Measurements from ENCODE around the gene ARHGAP18.

ARHGAP18 gene

GRCh38 chr6:129672881-129673631 lies 36.9 kb downstream of the ARHGAP18 start:
- CTCF ChIA-PET, result interaction anchor here (0.5 to 2.4 kb wide), 5 partner anchors 57 to 1783 kb away, joined by 3 to 7 read pairs (median 4); no protein-coding TSS in a partner anchor
- no peak overlapping the region for H3K27ac ChIP-seq (ENCODE audit: extremely low read depth, low read depth, low read length)
- TF ChIP-seq ZNF549 (tag by site-specific recombination; IDR thresholded peaks at IDR 0.05) (no peak), ZNF366 (tag by site-specific recombination; conservative IDR thresholded peaks at IDR 0.05) (peak; percentile 33; the same call in 1 of the 2 replicates), GFI1B (tag by site-specific recombination; IDR thresholded peaks at IDR 0.05) (no peak)
- H3K4me3 ChIP-seq (ENCODE audit: low read depth, low read length), result no peak overlapping the region
- peaks cover 7% of the 10 kb centered on the region; the same call in 1 of the 2 replicates for H3K4me1 ChIP-seq (ENCODE audit: control insufficient read depth, insufficient read depth, low read length)
- no peaks in the 10 kb centered on the region for H3K9me3 ChIP-seq (ENCODE audit: control insufficient read depth, insufficient read depth, low read depth, low read length)
- H3K36me3 ChIP-seq (ENCODE audit: control insufficient read depth in 2 of 2, insufficient read depth in 1 of 2, low read length in 2 of 2), result no peaks in the 10 kb centered on the region
- POLR2A ChIA-PET, result interaction anchor here (0.6 to 1.6 kb wide), 2 partner anchors 37 to 63 kb away, joined by 3 to 8 read pairs; partner anchors contain the start of gene ARHGAP18

GRCh38 chr6:129672341-129672682 lies 37.7 kb downstream of the ARHGAP18 start:
- Histone ChIP-seq H3K27ac (ENCODE audit: extremely low read depth, low read depth, low read length) (no peak overlapping the region), H3K4me1 (ENCODE audit: control insufficient read depth, insufficient read depth, low read length) (peaks cover 7% of the 10 kb centered on the region; the same call in 1 of the 2 replicates), H3K9me3 (ENCODE audit: control insufficient read depth, insufficient read depth, low read depth, low read length) (no peaks in the 10 kb centered on the region), H3K4me3 (ENCODE audit: low read depth, low read length) (no peak overlapping the region), H3K36me3 (ENCODE audit: control insufficient read depth in 2 of 2, insufficient read depth in 1 of 2, low read length in 2 of 2) (no peaks in the 10 kb centered on the region)
- no peak for TF ChIP-seq ZNF529 (tag by site-specific recombination; IDR thresholded peaks at IDR 0.05; ENCODE audit: insufficient replicate concordance)
- no peak for TF ChIP-seq ZNF341 (tag by site-specific recombination; IDR thresholded peaks at IDR 0.05; ENCODE audit: low read depth)
- no peak for TF ChIP-seq ZNF571 (tag by site-specific recombination; IDR thresholded peaks at IDR 0.05)
- TF ChIP-seq ZNF785 (tag by site-specific recombination; IDR thresholded peaks at IDR 0.05), result no peak
- no peak for TF ChIP-seq ZNF707 (tag by site-specific recombination; IDR thresholded peaks at IDR 0.05)
- TF ChIP-seq ZNF513 (tag by site-specific recombination; IDR thresholded peaks at IDR 0.05), result no peak
- TF ChIP-seq ZBTB20 (tag by site-specific recombination; IDR thresholded peaks at IDR 0.05), result no peak
- TF ChIP-seq ZBTB1 (tag by site-specific recombination; IDR thresholded peaks at IDR 0.05), result no peak
- no peak for TF ChIP-seq HIC1 (tag by site-specific recombination; IDR thresholded peaks at IDR 0.05)
- no peak for TF ChIP-seq ZNF23 (tag by site-specific recombination; IDR thresholded peaks at IDR 0.05; ENCODE audit: borderline replicate concordance)
- no peak for TF ChIP-seq ZNF521 (tag by site-specific recombination; IDR thresholded peaks at IDR 0.05)
- no peak for TF ChIP-seq ZNF132 (tag by site-specific recombination; IDR thresholded peaks at IDR 0.05; ENCODE audit: borderline replicate concordance)
- TF ChIP-seq ZNF394 (tag by site-specific recombination; IDR thresholded peaks at IDR 0.05; ENCODE audit: borderline replicate concordance), result no peak
- TF ChIP-seq ZNF664 (tag by site-specific recombination; IDR thresholded peaks at IDR 0.05), result no peak
- TF ChIP-seq KLF1 (tag by site-specific recombination; IDR thresholded peaks at IDR 0.05), result no peak
- TF ChIP-seq SP3 (tag by site-specific recombination; IDR thresholded peaks at IDR 0.05), result no peak
- TF ChIP-seq KLF9 (tag by site-specific recombination; IDR thresholded peaks at IDR 0.05; ENCODE audit: low read depth), result no peak
- ChIA-PET POLR2A (interaction anchor here (1.6 kb wide), 1 partner anchor 38 kb away, joined by 8 read pairs; the partner anchor contains the start of gene ARHGAP18), CTCF (interaction anchor here (1.2 to 2.4 kb wide), 3 partner anchors 58 to 77 kb away, joined by 4 to 7 read pairs (median 6); no protein-coding TSS in a partner anchor)
